ENCODE measurements around the gene NFIA. TPM values are rescaled to one million over a fixed set of nuclear protein-coding genes. Genes with fewer than 3 reads are reported as not detected.

The NFIA gene
- total and polyA plus RNA-seq, 2 of the 13 experiments (the other 11 are each of a cell fraction or from before 2014, with no cell fraction given) = 14.7 to 28.5 TPM

GRCh38 chr1:61183471-61184039 is 101.2 kb downstream of the NFIA start (continued):
- TF ChIP-seq ZNF710 (CRISPR knock-in tag; IDR thresholded peaks at IDR 0.05; ENCODE audit: borderline replicate concordance) = peak; percentile 86; the same call in 1 of the 2 replicates
- no peak for TF ChIP-seq HIC2 (CRISPR knock-in tag; IDR thresholded peaks at IDR 0.05; ENCODE audit: low read depth)
- no peak for TF ChIP-seq CHCHD3 (CRISPR knock-in tag; IDR thresholded peaks at IDR 0.05)
- TF ChIP-seq ZNF143 (CRISPR knock-in tag; IDR thresholded peaks at IDR 0.05) = no peak; the same call in 1 of the 2 replicates
- no peak for TF ChIP-seq ATF7 (IDR thresholded peaks at IDR 0.05)
- no peak; the same call in 1 of the 2 replicates for TF ChIP-seq ATF7 (CRISPR knock-in tag; IDR thresholded peaks at IDR 0.05)
- TF ChIP-seq RNF2 (conservative IDR thresholded peaks at IDR 0.05; ENCODE audit: low read depth) = no peak
- no peak for TF ChIP-seq KDM1A (CRISPR knock-in tag; IDR thresholded peaks at IDR 0.05)
- no peak for TF ChIP-seq NFE2 (CRISPR knock-in tag; IDR thresholded peaks at IDR 0.05)
- peak; percentile 50; the same call in 1 of the 2 replicates for TF ChIP-seq MXD4 (CRISPR knock-in tag; IDR thresholded peaks at IDR 0.05)
- TF ChIP-seq IKZF5 (CRISPR knock-in tag; IDR thresholded peaks at IDR 0.05) = peak; percentile 72; the same call in 1 of the 2 replicates
- no peak for TF ChIP-seq ZNF329 (CRISPR knock-in tag; IDR thresholded peaks at IDR 0.05; ENCODE audit: low read depth)
- peak; percentile 54 for TF ChIP-seq ELF1 (CRISPR knock-in tag; IDR thresholded peaks at IDR 0.05)
- peak; percentile 59 for TF ChIP-seq NR2F2 (IDR thresholded peaks at IDR 0.05; ENCODE audit: borderline replicate concordance, low read depth)
- peak; percentile 66; the same call in 1 of the 2 replicates for TF ChIP-seq ZNF580 (CRISPR knock-in tag; IDR thresholded peaks at IDR 0.05; ENCODE audit: borderline replicate concordance, low read depth)
- no peak for TF ChIP-seq SCMH1 (CRISPR knock-in tag; IDR thresholded peaks at IDR 0.05; ENCODE audit: borderline replicate concordance)
- no peak for TF ChIP-seq IRF9 (CRISPR knock-in tag; IDR thresholded peaks at IDR 0.05; ENCODE audit: borderline replicate concordance)
- TF ChIP-seq ZGPAT (CRISPR knock-in tag; IDR thresholded peaks at IDR 0.05) = peak; percentile 87
- no peak for TF ChIP-seq ZNF564 (CRISPR knock-in tag; IDR thresholded peaks at IDR 0.05)
- TF ChIP-seq JUN (CRISPR knock-in tag; IDR thresholded peaks at IDR 0.05) = peak; percentile 51; the same call in 1 of the 2 replicates
- TF ChIP-seq ZNF34 (CRISPR knock-in tag; IDR thresholded peaks at IDR 0.05; ENCODE audit: borderline replicate concordance) = no peak
